Retinal pigment epithelial cell (primary cell): ENCODE measurements around the gene MCM3AP.
A peak's percentile ranks its signal among the peaks of the same experiment; 100 is the strongest.

Experiments
- DNase-seq: peaks from one replicate; pipeline ENCODE4 v3.0.0-alpha.2; 2010; ENCODE audit warnings: low read depth
- H3K4me3 ChIP-seq: 2 replicates; pipeline ENCODE4 v1.5.1; 2011; ENCODE audit warnings: mild to moderate bottlenecking, low read length, control low read depth, moderate library complexity
- CTCF ChIP-seq: conservative IDR thresholded peaks from 2 replicates; pipeline ENCODE4 v1.5.1; 2011; ENCODE audit warnings: low read depth, low read length, control low read depth, inconsistent platforms

Gene MCM3AP

DNA sequence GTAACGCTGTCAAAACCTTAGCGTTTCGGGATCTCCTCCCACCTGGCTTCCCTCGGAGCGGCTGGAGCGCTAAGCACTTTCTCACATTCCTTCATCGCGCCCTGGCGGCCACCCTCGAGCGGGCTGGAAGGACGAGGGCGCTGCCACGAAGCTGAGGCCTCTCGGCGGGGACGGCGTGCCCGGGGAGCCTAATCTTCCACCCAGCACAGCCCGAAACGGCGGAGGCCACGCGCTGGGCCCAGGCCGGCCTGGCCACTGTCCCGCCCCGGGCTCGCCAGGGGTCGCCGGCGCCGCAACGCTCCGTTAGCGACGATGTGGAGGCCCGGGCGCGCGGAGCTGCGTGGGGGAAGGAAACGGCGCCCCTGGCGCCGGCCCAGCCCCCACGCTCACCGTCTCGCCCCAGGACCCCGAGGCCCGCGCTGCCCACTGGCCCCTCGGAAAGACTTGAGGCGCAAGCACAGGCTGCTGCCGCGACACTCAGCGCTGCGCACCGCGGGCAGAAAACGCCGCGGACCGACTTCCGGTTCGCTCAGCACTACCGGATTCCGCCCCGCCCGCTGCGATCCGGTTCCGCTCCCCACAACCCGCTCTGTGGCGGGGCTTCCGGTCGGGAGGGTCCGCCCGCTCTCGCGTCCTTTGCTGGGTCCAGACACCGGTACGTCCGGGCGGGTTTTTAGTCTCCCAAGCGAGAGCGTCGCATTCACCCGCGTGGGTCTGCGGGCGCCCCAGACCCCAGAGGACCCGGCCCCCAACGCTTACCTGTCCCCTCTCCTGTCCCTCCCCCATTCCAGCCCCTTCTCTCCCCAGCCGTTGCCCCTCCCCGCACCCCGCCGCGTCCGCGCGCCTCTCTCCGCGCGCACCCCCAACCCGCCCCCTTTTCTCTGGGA is 593 bp upstream of the MCM3AP start, which contains the start of gene YBEY:
YBEY (plus strand) TSS at position 582 of the 887 bp plus-strand sequence. CDS start 572 bp downstream, outside the sequence.
- peak; percentile 41 for TF ChIP-seq CTCF
- peak within 1 kb of the TSS; percentile 59 for H3K4me3 ChIP-seq
- peak; percentile 72 for DNase-seq

GRCh38 chr21:46284733-46285132 is 678 bp downstream of the MCM3AP start:
- peak overlapping the region; percentile 59 for H3K4me3 ChIP-seq
- no peak for TF ChIP-seq CTCF
- no peak for DNase-seq

- no peak for TF ChIP-seq CTCF
- DNase-seq: no peak
- H3K4me3 ChIP-seq: no peak overlapping the region
Measured at GRCh38 chr21:46284077-46284644, 1.2 kb downstream of the MCM3AP start.

DNA sequence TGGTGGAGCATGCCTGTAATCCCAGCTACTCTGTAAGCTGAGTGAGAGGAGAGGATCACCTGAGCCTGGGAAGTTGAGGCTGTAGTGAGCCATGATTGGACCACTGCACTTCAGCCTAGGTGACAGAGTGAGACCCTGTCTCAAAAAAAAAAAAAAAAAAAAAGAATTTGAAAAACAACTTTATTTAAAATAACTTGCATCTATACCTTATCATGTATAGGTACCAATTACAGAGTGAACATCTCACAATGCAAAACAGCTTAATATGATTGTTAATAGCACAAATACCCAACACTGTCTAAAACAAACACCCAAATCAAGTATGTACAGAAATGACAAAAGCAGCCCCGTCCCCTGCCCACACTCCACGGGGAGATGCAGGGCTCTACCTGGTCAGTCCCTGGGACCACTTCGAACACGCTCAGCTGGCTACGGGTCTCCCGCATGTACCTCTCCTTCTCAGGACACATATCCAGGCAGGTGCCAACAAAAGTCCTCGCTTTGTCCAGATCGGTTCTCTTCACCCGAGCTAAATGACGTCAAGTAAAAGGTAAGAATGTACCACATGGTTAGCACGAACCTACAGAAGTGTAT is 10.5 kb downstream of the MCM3AP start:
- no peak for DNase-seq
- TF ChIP-seq CTCF: no peak
- H3K4me3 ChIP-seq: no peak overlapping the region

DNA sequence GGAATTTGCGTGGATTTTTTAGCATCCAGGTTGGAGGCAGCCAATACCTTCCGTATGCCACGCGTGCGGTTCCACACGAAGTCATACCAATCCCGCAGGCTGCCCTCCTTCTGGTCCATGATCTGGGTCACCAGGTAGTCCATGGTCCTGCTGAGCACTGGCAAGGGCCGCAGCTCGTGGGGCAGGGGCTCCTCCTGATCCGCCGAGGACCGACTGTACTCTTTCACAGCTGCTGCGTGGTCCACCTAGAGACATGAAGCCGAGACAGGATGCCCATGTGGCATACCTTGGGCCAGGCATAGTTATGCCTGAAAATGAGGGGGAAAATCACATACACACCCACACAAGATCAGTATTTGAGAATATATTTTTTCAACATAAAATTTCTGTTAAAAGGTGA is 12.1 kb downstream of the MCM3AP start:
- no peak for TF ChIP-seq CTCF
- H3K4me3 ChIP-seq: no peak overlapping the region
- DNase-seq: no peak

- no peak overlapping the region for H3K4me3 ChIP-seq
- TF ChIP-seq CTCF: no peak
Measured at GRCh38 chr21:46269466-46269865, 15.9 kb downstream of the MCM3AP start.

More at GRCh38 chr21:46269466-46269865, 15.9 kb downstream of the MCM3AP start:
- DNase-seq: no peak
